GM19023 (cell line): ENCODE data around the gene CDH13.

Experiments
- ATAC-seq: cut with Tn5 transposase; IDR thresholded peaks from one replicate; pipeline ENCODE4 v1.9.1; 2021; ENCODE audit warnings: mild to moderate bottlenecking, moderate library complexity; ENCODE audit not compliant: unreplicated experiment

Gene CDH13

DNA sequence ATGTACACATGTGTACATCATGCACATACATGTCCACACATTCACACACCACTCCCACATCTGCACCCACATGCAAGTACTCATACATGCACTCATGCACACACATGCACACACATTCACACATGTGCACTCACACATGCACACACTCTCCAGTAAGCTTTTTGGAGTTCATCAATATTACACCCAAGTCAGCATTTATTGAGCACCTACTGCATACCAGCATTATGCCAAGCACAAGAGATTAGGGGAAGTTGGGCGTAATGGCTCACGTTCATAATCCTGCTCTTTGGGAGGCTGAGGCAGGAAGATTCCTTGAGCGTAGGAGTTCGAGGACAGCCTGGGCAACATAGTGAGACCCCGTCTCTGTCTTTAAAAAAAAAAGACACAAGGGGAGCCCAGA is 1093.4 kb downstream of the CDH13 start:
- ATAC-seq, result no peak

- no peak for ATAC-seq
Measured at GRCh38 chr16:83720981-83721380, 1094.2 kb downstream of the CDH13 start.

GRCh38 chr16:83721676-83722075 is 1094.9 kb downstream of the CDH13 start:
- no peak for ATAC-seq

DNA sequence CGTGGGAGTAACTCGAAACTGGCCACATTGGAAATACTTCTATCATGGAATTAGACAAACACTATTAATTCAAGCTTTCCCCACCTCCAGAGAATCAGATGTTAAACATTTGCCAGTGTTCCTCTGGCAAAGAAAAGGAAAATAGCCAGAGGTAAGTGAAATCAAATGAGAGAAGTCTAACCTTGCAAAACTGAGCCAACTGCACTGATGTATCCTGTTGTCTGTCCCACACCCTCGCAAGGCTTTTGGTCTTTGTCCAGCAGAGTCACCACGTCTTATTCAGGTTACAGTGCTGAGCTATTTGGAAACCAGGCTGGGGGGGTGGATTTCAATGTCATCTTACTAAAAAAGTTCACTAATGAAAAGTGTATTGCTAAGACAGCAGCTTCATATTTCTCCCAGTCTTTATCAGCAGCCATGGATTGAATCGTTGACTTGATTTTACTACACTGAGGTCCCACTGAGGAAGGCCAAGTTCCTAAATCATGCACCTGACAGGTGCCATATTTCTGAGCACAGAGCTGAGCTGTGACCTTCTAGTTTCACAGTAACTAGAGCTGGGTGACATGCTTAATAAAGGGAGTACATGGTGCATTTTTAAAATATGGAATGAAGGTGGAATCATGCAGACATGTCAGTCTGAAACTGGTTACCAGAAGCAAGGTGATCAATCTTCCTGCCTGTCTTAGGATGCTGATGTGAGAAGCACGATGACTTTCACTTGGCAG is 1095.9 kb downstream of the CDH13 start:
- no peak for ATAC-seq

DNA sequence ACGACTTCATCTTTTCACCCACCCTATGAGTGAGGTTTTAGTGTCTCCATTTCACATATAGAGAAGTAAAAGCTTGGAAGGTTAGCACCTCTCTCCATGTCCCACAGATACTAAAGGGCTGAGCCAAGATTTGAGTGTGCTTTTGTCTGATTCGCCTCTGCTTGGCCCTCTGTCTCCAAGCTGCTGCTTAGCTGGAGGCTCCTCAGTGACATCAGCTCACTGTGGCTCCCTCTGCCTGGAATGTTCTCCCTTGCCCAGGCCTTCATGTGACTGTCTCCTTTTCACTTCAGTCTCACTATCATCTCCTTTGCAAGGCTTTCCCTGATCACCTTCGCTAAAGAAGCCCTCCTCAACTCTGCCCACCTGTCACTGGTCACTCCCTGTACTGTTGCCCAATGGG is 1096.5 kb downstream of the CDH13 start:
- ATAC-seq, result no peak

DNA sequence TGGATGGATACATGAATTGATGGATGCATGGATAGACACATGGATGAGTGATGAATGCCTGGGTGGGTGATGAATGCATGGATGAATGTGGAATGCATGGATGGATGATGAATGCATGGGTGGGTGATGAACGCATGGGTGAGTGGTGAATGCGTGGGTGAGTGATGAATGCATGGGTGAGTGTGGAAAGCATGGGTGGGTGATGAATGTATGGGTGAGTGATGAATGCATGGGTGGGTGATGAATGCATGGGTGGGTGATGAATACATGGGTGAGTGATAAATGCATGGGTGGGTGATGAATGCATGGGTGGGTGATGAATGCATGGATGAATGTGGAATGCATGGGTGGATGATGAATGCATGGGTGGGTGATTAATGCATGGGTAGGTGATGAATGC is 1097.1 kb downstream of the CDH13 start:
- ATAC-seq, result no peak

DNA sequence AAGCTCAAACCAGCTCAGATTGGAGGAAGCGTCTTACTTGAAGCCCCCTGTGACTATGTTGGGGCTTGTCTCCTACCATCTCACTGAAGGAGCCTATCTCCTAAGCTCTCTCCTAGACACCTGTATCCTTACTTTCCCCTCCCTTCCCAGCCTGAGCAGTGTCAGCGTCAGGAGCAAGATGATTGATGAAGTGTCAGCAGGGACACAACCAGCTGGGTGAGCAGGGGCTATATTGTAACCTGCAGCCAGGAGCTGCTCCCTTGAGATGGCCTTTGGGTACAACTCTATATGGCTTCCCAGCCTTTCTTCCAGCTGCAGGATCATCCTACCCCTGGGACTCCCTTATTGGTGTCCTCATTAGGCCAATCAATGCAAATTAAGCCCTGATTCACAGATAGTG is 1097.8 kb downstream of the CDH13 start:
- no peak for ATAC-seq

GRCh38 chr16:83725313-83725712 is 1098.5 kb downstream of the CDH13 start:
- no peak for ATAC-seq

- ATAC-seq, result no peak
Measured at GRCh38 chr16:83727018-83727417, 1100.2 kb downstream of the CDH13 start.

DNA sequence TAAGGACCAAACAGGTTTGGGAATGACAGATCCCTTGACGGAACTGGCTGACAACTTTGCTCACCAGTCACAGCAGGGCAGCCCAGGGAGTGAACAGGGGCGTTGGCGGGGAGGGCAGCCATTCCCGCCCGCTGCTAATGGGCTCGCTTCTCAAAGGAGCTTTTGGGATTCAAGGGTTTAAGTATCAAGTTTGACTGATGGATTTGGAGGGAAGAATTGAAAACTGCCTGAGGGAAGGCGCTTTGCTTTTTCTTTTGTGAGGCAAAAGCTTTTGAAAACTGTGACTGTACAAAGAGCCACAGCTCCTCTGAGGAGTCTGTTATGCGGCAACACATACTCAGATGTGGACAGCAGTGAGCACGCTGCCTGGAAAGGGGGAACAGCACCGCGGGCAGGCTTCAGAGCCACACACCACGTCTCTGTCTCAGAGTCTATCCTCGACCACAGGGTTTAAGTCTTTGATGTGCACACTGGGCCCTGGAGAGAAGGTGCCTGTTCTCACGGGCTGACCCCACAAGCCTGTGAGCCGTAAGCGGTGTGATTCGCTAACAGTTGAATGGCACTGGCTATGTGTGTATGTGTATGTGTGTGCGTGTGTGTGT is 1101.1 kb downstream of the CDH13 start:
- ATAC-seq, result no peak

DNA sequence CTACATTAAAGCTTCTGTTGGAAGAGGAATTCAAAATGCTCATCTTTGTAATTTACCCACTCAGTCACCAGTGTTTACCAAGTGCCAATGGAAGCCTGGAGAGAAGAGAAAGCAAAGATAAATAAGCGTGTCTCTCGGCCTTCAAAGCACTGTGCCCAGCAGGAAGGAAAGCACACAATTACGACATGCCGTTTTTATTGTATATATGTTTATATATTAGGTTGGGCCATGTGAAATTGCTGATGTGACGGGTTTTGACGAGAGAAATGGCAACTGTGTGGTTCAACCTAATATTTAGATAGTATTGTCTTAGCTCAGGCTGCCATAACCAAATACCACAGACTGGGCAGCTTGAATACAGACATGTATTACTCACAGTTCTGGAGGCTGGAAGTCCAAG is 1101.7 kb downstream of the CDH13 start:
- ATAC-seq, result no peak

GRCh38 chr16:83730812-83731211 is 1104.0 kb downstream of the CDH13 start:
- ATAC-seq, result no peak

DNA sequence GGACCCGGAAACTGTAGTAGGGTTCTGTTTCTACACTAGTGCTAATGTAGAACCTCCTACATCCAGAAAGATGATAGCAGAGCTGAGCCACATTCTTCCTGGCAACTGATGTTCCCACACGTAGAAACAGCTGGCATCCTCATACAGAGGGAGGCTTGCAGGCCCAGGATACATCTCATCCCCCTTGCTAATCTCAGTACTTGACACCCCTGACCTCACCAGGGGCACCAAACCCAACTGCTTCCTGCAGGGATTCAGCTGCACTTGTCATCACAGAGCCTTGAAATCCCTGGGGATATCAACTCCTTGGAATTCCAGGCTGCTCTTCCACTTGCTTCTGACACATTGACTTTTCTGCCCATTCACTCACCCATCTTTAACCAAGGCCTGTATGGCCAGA is 1105.8 kb downstream of the CDH13 start:
- no peak for ATAC-seq

- no peak for ATAC-seq
Measured at GRCh38 chr16:83733301-83733700, 1106.5 kb downstream of the CDH13 start.

- no peak for ATAC-seq
Measured at GRCh38 chr16:83734136-83734535, 1107.4 kb downstream of the CDH13 start.

DNA sequence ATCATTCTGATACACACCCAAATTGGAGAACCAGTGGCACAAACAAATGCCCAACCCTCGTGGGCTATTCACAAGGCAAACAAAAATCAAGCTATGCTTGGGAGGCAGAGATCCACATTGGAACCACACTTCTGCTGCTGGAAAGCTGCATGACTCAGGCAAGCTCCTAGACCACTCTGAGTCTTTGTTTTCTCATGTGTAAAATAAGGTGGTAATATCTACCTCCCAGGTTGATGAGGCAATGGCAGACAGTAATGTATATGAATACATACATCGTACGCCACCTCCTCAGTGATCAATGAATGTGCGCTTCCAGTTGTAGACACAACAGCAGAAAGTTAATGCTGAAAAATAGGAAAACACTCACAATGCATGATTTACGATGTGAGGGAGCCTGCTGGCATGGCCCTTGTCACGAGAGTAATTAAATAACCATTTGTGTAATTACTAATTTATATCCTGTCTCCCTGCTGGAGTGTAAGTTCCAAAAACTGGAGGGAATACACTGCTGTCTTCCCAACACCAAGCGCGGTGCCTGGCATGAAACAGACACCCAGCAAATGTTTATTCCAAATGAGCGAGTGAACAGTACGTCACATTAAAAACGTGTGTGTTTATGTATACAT is 1111.1 kb downstream of the CDH13 start:
- ATAC-seq, result no peak

DNA sequence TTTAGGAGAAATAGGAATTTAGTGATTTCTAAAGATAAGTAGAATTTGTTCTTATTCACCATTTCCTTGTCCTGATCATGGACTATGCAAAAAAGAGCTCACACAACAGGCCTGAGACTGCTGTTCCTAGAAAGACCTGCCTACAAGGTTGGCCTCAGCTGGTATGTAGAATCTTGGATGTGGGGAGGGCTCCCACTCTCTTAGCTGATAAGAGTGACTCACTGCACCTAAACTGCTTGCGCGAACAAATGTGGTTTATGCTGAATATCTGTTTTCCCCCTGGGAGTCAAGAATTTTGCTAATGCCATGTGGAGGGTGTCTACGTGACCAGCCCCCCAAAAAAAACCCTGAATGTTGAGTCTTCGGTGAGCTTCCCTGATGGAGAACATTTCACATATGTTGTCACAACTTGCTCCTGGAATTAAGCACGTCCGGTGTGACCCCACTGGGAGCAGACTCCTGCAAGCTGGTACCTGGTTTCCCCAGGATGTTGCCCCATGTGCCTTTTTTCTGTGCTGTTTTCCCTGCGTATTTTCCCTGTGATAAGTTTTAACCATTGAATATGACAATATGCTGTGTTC is 1112.2 kb downstream of the CDH13 start:
- ATAC-seq, result no peak

- ATAC-seq, result no peak
Measured at GRCh38 chr16:83742124-83742899, 1115.5 kb downstream of the CDH13 start.

GRCh38 chr16:83743241-83743640 is 1116.5 kb downstream of the CDH13 start:
- ATAC-seq, result no peak

DNA sequence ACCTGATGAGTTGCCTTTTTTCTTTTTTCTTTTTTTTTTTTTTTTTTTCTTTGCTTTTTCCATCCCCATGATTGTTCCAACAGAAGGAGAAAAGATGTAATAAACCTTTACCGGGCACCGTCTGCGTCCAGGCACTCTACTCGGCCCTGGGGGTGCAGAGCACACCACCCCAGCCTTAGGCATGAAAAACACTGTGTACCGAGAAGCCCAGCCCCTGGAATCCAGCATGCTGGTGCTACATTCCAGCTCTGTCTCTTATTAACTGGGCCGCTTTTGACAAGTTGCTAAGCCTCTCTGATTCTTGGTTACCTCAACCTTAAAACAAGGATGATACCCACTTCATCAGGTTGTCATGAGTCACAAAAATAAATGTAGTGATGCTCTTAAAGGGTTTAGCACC is 1117.0 kb downstream of the CDH13 start:
- no peak for ATAC-seq

GRCh38 chr16:83744441-83744981 is 1117.7 kb downstream of the CDH13 start:
- ATAC-seq, result peak; percentile 63
